ENCODE data around the gene ACTRT2.

Gene ACTRT2

GRCh38 chr1:3069491-3070308, 48.4 kb downstream of the ACTRT2 start:
- peak; percentile 65 for DNase-seq (ENCODE audit: low spot score)

GRCh38 chr1:3070309-3070643, 49.0 kb downstream of the ACTRT2 start:
- DNase-seq (ENCODE audit: low spot score), result no peak
- no peak for TF ChIP-seq CTCF (IDR thresholded peaks at IDR 0.05; ENCODE audit: extremely low read depth, missing control alignments)

More at GRCh38 chr1:3069491-3070308, 48.4 kb downstream of the ACTRT2 start:
- no peak for TF ChIP-seq CTCF (IDR thresholded peaks at IDR 0.05; ENCODE audit: extremely low read depth, missing control alignments)

- TF ChIP-seq CTCF (IDR thresholded peaks at IDR 0.05; ENCODE audit: extremely low read depth, missing control alignments), result no peak
- no peak for DNase-seq (ENCODE audit: low spot score)
These were observed 49.6 kb downstream of the ACTRT2 start for GRCh38 chr1:3070644-3071564.

- no peak for TF ChIP-seq CTCF (IDR thresholded peaks at IDR 0.05; ENCODE audit: extremely low read depth, missing control alignments)
- no peak for DNase-seq (ENCODE audit: low spot score)
These were observed 50.5 kb downstream of the ACTRT2 start for GRCh38 chr1:3071565-3072390.

Measured in GM20000 (cell line).